22Rv1 (cell line): ENCODE data around the gene ATP1A2.

ENCODE experiments used
- CTCF ChIP-seq: fragments of 450-650 bp; IDR thresholded peaks from 2 replicates; pipeline ENCODE4 v1.5.1; 2017; ENCODE audit warnings: mild to moderate bottlenecking
- ZFX ChIP-seq: fragments of 450-650 bp; IDR thresholded peaks from 2 replicates; pipeline ENCODE4 v1.6.1; 2017; ENCODE audit warnings: antibody characterized with exemption, borderline replicate concordance

- TF ChIP-seq CTCF: no peak
- no peak for TF ChIP-seq ZFX
These were observed 43.0 kb downstream of the ATP1A2 start for GRCh38 chr1:160158534-160158933.
